GM13977 (cell line): ENCODE data around the gene NSMF.

Experiments
- DNase-seq: peaks from one replicate; pipeline ENCODE4 v3.0.0; 2012; ENCODE audit warnings: low spot score
- in situ Hi-C: fragments of 300-500 bp; cut with MboI; formaldehyde crosslinking; loops from one replicate; pipeline ENCODE4 v1.12.0; 2022; ENCODE audit warnings: low sequenced_read_pairs, low pct_unique_long_range_greater_than_20kb, mixed read lengths, inconsistent platforms; ENCODE audit not compliant: unreplicated experiment
- TF ChIP-seq, protein P1 (sequence below): IDR thresholded peaks from 2 replicates; pipeline ENCODE4 v1.5.1; 2012; ENCODE audit warnings: mild to moderate bottlenecking, control low read depth; ENCODE audit not compliant: insufficient read depth; ENCODE audit errors: extremely low read depth, missing control alignments

The NSMF gene

DNA sequence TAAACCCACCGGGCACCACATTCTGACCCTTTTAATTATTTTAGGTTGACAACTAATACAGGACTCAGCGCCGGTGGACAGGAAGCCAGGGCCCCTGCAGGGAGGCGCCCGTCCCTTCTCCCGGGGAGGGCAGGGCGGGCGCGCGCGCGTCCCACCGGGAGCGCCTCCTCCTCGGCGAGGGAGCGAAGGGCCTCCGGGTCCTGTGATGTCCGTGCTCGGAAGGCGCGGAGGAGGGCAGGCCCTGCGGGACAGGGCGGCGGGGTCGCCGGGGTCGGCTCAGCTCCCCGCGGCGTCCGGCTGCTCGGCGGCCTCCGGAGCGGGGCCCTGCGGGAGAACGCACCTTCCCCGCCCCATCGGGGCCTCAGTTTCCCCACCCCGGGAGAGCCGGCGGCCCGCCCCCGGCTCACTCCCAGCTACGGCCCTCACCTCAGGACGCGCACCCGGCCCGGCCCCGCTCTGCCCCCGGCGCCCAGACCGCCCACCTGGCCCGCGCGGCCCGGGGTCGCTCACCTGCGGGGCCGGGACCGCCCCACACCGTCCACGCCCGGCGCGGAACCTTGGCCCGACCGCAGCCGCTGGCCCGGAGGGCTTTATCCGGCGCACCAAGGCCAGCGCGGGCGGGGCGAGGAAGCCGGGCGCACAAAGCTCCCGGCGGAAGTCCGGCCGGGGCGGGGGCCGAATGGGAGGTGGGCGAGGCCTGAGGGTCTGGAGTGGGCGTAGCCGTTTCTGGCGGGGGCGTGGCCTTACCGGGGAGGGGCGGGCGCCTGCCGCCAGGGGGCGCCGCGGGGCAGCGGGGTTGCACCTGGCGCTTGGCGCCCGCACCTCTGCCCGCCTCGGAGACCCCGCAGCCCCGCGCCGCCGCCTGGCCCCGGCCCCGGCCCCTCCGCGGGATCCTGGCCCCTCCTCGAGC lies 36.3 kb downstream of the NSMF start, which contains the start of the genes EXD3 and NOXA1:
Gene EXD3, minus strand, starts transcription at position 559 of the 910 bp plus-strand sequence. CDS start 27,805 bp downstream, outside the sequence.
Gene NOXA1, plus strand, starts transcription at position 790 of the 910 bp plus-strand sequence. CDS start 137 bp downstream, outside the sequence.
- in situ Hi-C loops, result no loop called here
- DNase-seq, result peak; percentile 99
- TF ChIP-seq, protein P1, sequence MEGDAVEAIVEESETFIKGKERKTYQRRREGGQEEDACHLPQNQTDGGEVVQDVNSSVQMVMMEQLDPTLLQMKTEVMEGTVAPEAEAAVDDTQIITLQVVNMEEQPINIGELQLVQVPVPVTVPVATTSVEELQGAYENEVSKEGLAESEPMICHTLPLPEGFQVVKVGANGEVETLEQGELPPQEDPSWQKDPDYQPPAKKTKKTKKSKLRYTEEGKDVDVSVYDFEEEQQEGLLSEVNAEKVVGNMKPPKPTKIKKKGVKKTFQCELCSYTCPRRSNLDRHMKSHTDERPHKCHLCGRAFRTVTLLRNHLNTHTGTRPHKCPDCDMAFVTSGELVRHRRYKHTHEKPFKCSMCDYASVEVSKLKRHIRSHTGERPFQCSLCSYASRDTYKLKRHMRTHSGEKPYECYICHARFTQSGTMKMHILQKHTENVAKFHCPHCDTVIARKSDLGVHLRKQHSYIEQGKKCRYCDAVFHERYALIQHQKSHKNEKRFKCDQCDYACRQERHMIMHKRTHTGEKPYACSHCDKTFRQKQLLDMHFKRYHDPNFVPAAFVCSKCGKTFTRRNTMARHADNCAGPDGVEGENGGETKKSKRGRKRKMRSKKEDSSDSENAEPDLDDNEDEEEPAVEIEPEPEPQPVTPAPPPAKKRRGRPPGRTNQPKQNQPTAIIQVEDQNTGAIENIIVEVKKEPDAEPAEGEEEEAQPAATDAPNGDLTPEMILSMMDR, result peak; percentile 67

DNA sequence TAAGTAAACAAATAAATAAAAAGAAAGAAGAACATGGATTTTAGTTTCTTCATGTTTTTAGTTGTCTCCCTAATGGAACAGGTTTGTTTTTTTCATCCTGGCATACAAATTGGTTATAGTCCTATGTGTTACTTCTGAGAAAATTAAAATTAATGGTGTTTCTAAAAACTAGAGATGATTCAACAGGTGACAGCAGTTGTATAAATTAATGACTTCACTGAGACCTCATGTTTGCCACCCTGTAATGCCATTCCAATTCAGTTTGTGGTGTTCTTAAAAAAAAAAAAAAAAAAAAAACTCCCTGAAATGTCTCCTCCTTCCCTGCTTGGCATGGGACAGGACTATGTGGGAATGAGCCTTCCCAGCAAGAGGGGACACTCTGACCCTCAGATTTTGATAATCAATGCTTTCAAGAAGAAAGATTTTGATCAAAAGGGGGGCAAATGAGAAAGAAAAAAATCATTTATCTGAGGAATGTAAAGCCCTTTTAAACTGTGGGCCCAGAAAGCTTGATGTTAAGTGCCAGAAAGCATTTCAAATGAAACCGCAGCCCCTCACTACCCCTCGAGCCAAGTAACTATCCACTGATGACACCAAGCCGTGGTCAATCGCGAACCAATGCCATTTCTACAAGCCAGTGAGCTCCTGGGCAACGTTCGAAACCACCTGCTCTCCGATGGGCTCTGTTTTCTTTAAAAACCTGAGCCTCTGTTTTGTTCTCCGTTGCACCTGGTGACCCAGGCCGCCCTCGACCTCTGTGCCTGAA lies 37.1 kb downstream of the NSMF start:
- no peak for DNase-seq
- TF ChIP-seq, protein P1, result no peak
- in situ Hi-C loops, result no loop called here

DNA sequence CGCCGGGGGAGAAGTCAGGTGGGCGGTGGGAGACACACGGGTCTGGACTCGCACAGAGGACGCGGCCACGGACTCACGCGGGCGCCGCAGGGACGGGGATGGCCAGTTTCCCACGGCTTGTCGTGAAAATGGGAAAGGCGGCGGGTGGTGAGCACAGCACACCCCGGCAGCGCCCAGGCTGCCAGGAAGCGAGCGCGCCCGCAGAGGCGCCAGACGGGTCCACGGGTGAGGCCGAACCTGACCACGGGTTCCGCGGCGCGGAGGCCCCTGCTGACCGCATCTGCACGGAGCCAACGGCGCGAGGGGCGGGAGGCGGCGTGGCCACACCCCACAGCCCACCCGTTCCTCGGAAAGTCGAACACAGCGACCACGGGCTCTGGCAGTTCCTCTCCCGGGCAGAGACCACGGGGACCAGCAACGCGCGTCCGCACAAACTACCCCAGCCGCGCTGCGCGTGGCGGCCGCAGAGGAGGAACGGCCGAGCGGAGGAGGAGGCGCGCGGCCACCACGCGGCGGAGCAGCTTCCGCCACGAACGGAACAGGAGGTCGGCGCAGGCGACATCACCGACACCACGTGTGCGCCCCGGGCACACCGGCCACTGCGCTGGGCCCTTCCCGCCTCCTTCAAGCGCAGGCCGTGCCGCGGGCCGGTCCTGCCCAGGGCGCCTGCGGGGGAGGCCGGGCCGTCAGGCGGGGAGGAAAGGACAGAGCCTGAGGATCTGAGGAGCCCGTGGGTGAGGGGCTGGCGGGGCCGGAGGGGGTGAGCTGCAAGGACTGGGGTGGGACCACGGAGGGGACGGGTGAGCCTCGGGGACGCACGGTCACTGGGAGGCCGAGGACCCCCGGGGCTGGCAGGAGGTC lies 41.7 kb downstream of the NSMF start:
- no peak for DNase-seq
- TF ChIP-seq, protein P1, result no peak

DNA sequence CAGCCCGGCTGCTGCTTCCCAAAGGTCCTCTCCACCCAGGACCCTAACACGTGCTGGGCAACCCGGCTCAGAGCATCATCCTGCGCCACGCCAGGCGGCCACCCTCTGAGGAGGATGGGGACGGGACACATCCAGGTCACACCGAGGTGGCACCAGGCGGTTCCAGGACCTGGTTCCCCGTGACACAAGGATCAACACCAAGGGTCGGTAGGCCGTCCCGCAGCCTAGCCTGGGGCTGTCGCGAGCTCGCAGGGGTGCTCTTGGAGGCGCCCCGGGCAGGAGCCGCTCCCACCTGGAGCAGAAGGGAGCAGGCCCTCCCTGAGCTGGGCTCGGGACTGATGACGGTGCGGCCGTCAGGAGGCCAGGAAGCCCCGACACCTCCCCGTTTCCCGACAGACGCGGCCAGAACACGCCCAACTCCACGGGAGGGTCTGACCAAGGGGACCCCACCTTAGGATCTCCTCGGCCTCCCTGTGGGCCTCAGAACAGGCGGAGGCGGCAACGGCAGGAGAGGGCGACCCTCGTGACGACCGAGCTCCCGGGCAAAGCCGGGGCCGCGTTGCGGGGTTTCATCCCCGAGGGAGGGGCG lies 42.5 kb downstream of the NSMF start:
- no peak for DNase-seq
- TF ChIP-seq, protein P1, result no peak
- in situ Hi-C loops, result no loop called here

More for the DNA sequence above, 41.7 kb downstream of the NSMF start:
- in situ Hi-C loops, result no loop called here

DNA sequence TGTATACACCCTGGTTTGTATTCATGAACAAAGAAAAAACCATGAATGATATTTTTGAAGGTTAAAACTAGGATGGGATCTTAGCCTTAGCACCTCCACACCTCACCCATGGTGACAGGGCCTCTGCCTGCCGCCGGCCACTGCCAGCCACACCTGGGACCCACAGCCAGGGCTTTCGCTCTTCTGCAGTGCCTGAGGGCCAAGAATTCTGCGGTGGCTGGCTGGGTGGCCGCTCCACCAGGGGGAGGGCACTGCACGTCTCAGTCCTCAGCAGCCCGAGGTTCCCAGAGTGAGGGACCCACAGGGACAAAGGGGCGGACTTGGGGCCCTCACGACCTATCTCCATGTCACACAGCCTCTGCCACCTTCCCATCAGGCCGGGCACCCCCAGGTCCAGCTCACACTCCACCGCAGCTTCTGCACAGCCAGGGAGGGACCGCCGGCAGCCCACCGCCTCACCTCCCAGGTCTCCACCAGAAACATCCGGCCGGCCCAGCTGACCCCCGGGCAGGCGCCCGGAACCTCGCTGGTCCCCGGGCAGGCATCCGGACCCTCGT lies 43.0 kb downstream of the NSMF start:
- TF ChIP-seq, protein P1, result no peak
- in situ Hi-C loops, result no loop called here
- DNase-seq, result no peak
